GM18951 (cell line): ENCODE data around the gene EXT2.

ENCODE experiments used
- POLR2A ChIP-seq: IDR thresholded peaks from 4 replicates; pipeline ENCODE4 v1.6.1; 2011; ENCODE audit warnings: mild to moderate bottlenecking; ENCODE audit not compliant: insufficient read length, insufficient read depth; ENCODE audit errors: extremely low read depth
- in situ Hi-C: fragments of 300-500 bp; cut with MboI; formaldehyde crosslinking; loops from one replicate; pipeline ENCODE4 v1.12.0; 2022; ENCODE audit warnings: low sequenced_read_pairs, mixed read lengths, inconsistent platforms; ENCODE audit not compliant: unreplicated experiment

EXT2 gene

DNA sequence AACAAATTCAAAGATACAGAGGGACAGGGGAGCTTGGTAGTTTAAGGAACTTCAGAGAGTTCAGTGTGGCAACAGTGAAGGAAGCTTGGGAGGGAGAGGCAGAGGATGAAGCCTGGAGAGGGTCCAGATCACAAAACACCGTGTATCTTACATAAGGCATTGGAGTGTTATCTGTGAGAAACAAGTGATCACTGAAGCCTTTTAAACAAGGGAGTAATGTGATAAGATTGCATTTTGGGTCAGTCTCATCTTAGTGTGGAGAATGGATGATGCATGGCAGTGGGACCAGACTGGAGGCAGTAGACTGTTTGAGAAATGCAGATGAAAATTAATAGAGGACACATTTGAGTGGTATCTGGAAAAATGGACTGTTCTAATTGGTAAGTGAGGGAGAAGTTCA, 79.4 kb downstream of the EXT2 start:
- no peak for TF ChIP-seq POLR2A

GRCh38 chr11:44176546-44177213, 81.2 kb downstream of the EXT2 start:
- in situ Hi-C loops: no loop called here
- no peak for TF ChIP-seq POLR2A

More for the DNA sequence above, 79.4 kb downstream of the EXT2 start:
- in situ Hi-C loops: no loop called here

DNA sequence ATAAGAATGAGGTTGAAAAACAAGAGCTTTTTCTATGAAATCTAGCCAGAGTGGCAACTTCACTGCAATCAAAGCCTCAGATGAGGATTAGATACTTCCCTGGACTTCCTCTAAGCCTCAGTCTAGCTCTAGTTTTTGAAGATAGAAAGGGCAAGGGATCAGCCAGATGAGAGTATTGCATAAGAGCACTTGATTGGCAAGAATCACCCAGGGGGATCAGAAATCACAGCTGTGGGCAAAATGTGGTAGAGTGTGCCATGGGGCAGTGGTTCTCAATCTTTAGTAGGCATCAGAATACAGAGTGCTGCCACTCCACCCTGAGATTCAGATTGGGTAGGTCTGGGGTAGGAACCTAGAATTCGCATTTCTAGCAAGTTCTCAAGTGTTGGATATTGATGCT, 82.4 kb downstream of the EXT2 start:
- TF ChIP-seq POLR2A: no peak
- in situ Hi-C loops: no loop called here

DNA sequence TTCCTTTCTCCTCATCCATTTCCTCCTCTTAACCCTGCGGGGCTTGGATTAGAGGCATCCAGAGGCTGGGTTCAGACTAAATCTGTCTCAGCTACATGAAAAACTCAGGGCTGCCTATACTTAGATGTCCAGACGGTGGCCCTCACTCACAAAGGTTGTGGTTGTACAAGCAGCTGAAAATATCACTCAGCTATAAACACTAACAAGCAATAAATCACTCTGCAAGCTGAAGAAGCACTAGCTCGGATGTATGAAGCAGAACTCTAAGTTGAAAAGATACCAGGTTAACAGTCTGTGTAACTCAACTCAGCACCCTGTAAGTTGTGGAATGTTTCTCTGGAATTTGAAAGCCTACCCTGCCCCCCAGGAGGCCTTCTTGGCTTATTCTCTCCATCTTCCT, 82.9 kb downstream of the EXT2 start:
- no peak for TF ChIP-seq POLR2A
- in situ Hi-C loops: no loop called here

GRCh38 chr11:44179173-44179572, 83.7 kb downstream of the EXT2 start:
- in situ Hi-C loops: no loop called here
- TF ChIP-seq POLR2A: no peak

GRCh38 chr11:44180107-44180506, 84.6 kb downstream of the EXT2 start:
- no peak for TF ChIP-seq POLR2A
- in situ Hi-C loops: no loop called here

- no peak for TF ChIP-seq POLR2A
- in situ Hi-C loops: no loop called here
Observed at GRCh38 chr11:44185522-44185921, 90.0 kb downstream of the EXT2 start.

DNA sequence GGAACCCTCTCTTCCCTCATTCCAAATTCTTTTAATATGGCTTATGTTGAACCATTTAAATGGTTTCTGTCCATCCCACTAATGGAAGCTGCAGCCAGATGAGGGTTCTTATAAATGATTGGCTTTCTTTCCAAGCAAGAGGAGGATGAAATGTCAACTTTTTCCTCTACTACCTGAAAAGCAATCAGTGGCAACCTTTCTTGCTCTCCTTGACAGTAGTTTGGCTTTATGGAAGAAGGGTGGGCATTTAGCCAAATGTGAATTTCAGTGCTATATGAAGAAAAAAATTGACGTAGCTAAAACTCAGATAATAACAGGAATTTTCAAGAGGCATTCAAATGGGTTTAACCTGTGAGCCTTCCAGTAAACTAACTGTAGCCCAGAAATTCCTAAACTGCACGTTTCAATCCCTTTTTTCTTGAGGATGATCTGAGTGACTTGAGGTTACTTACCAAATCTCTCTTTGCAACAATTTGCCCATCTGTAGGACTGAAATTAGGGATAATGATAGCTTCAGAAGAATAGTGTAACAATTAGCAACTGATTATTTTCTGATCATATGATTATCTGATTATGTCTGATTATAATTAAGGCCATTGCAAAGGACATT, 90.9 kb downstream of the EXT2 start:
- TF ChIP-seq POLR2A: no peak
- in situ Hi-C loops: no loop called here

DNA sequence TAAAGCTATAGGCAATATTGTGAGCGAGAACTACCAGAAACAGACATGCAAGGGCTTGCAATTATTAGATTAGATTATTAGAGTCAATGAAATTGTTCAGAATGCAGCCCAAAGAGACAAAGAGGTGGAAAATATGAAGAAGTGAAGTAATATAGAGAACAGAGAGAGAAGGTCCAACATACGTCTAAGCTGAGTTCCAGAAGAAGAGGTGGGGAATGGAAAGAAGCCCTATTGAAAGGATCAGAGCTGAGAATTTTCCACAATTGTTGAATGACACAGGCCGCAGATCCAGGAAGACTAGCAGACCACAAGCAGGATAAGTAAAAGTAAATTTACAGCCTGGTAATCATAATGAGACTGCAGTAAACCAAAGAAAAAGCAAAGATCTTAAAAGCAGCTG, 93.2 kb downstream of the EXT2 start:
- no peak for TF ChIP-seq POLR2A

DNA sequence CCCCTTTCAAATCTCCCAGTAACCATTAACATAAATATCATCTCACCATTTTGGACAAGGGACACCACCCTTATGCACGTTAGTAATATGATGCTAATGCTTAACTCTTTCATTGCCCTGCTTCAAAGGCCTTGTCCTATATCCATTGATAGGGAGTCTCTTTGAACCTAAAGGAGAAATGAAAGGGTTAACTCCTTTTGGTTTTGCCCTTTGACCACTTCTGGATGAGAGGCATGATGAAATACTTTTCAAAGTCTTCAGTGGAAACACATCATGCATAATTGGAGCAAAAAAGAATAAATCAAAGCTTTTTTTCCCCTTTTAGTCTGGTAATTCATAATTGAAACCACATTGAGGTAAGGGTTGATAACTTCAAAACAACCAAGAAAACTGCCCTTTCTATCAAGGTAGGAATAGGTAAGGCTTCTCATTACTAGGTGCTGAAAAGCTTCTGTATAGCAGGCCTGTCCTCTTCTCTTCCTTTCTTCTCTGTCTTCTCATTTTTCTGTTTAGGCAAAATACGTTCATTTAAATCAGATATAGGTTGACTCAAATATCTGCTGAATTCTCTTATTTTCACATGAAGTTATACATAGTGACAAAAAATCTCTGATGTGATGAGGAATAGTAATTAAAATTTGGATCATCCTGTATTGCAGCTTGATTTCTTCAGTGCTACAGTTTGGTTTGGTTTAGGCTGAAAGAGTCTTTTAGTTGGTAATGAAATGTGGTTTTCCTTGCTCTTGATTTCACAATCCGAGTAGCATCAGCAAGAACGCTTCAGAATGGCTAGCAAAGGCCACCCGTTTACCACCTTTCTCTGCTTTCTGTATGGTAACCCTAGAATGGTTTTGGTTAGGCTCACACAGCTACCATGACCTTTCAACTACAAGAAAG, 94.8 kb downstream of the EXT2 start:
- TF ChIP-seq POLR2A: no peak
- in situ Hi-C loops: no loop called here

More for the DNA sequence above, 93.2 kb downstream of the EXT2 start:
- in situ Hi-C loops: no loop called here

DNA sequence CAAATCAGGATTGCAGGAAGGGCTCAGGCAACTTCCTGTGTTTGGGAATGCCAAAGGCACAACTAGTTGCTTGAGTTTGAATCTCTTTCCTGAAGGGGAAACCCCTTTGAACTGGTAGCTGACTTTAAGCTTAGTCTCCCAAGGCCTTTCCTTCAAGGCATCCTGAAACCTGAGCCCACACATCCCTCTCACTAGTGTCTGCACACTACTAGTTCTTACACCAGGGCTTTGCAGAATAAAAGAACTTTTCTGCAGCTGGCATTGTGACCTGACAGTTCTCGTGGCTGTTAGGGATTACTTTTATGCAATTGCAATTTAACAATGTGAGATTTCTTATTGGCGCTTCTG, 95.4 kb downstream of the EXT2 start:
- no peak for TF ChIP-seq POLR2A
- in situ Hi-C loops: no loop called here

DNA sequence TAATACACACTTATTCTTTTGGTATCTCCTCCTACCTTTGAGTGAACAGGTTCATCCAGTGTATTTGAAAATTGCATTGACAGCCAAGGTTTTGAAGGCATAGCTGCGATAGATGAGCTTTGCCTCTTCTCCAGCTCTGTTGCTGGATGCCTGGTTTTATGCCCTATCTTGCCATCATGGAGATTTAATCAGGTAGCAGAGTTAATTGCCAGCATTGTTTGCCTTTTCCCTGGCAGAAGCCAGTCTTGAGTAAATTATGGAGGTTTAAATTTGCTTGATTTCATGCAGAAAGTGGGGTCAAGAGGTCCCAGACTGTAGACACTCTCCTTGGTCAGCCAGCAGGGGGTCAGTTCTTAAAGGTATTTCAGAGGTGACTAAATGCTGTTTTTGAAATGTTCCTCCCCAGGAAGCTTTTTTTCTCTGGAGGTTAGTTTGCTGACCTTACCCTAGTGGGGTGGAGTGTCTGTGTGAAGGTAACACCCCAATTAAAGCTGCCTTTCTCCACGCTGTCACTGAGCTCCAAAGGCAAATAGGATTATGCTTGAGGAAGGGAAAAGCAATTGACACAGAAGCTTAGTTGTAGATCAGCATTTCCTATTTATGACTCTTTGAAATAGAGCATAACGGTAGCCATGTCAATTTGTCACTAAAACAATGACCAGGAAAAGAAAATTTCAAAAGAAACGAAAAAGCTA, 96.0 kb downstream of the EXT2 start:
- TF ChIP-seq POLR2A: no peak
- in situ Hi-C loops: no loop called here

DNA sequence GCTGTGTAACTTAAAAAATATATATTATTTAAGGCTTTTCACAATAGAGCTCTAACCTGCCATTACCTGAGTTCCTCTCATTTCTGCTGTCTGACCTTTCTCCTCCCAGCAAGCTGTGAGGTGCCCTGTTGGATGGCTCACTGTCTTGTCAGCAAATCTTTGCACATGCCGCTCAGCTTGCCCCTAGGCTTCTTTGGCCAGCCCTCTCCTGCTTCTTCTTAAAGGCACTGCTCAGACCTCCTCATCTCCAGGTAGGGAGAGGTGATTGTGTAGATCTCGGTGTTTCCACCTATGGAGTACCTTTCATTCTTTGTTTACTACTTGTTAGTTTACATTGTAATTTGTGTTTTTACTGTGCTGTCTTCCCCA, 96.5 kb downstream of the EXT2 start:
- in situ Hi-C loops: no loop called here
- no peak for TF ChIP-seq POLR2A
